Measurements from ENCODE around the gene RAB29. TPM values are rescaled to one million over a fixed set of nuclear protein-coding genes. Genes with fewer than 3 reads are reported as not detected.
"Not testable (repeated sequence)": the region's sequence is repeated elsewhere in the genome, so short reads cannot be mapped to it uniquely, and the experiment has no call there.

RAB29 gene
- 10 to 100 TPM; 31.9 to 40.4 TPM for total RNA-seq

- ATAC-seq (replicated peaks): peak; percentile 76
- peak within 1 kb of the TSS; percentile 90 for H3K4me3 Mint-ChIP-seq
- no peaks in the 10 kb centered on the region for H3K9me3 Mint-ChIP-seq
- no peaks in the 10 kb centered on the region for H3K27me3 Mint-ChIP-seq
- peak within 1 kb of the TSS; percentile 93 for H3K27ac Mint-ChIP-seq
- peaks cover 49% of the 10 kb centered on the region for H3K36me3 Mint-ChIP-seq (ENCODE audit: low read depth)
- H3K4me1 Mint-ChIP-seq: peaks cover 35% of the 10 kb centered on the region
Observed at GRCh38 chr1:205775015-205775716, at the start of gene RAB29. Gene RAB29 (minus strand): TSS chr1:205775482. CDS start chr1:205774956, 526 bp downstream.

GRCh38 chr1:205824180-205824579 is 48.9 kb upstream of the RAB29 start:
- H3K27me3 Mint-ChIP-seq: peaks cover 4% of the 10 kb centered on the region
- ATAC-seq (replicated peaks): peak; percentile 55
- H3K9me3 Mint-ChIP-seq: no peaks in the 10 kb centered on the region
- H3K27ac Mint-ChIP-seq: no peak overlapping the region
- no peaks in the 10 kb centered on the region for H3K36me3 Mint-ChIP-seq (ENCODE audit: low read depth)
- peak overlapping the region; percentile 26 for H3K4me3 Mint-ChIP-seq
- peaks cover 28% of the 10 kb centered on the region for H3K4me1 Mint-ChIP-seq

DNA sequence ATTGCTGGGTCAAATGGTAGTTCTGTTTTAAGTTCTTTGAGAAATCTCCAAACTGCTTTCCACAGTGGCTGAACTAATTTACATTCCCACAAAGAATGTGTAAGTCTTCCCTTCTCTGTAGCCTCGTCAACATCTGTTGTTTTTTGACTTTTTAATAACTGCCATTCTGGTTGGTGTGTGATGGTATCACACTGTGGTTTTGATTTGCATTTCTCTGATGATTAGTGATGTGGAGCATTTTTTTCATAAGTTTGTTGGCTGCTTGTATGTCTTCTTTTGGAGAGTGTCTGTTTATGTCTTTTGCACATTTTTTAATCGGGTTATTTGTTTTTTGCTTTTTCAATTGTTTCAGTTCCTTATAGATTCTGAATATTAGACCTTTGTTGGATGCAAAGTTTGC is 48.0 kb upstream of the RAB29 start:
- H3K9me3 Mint-ChIP-seq; H3K36me3 Mint-ChIP-seq (ENCODE audit: low read depth); H3K27me3 Mint-ChIP-seq; H3K27ac Mint-ChIP-seq: not testable (repeated sequence)
- peak overlapping the region; percentile 26 for H3K4me3 Mint-ChIP-seq
- H3K4me1 Mint-ChIP-seq: peaks cover 28% of the 10 kb centered on the region
- peak; percentile 67 for ATAC-seq (replicated peaks)

GRCh38 chr1:205822397-205822796 is 47.1 kb upstream of the RAB29 start:
- Mint-ChIP-seq H3K9me3 (no peaks in the 10 kb centered on the region), H3K4me3 (no peak overlapping the region), H3K27ac (no peak overlapping the region), H3K4me1 (peaks cover 28% of the 10 kb centered on the region), H3K36me3 (ENCODE audit: low read depth) (no peaks in the 10 kb centered on the region), H3K27me3 (peaks cover 4% of the 10 kb centered on the region)
- no peak for ATAC-seq (replicated peaks)

GRCh38 chr1:205817988-205818387 is 42.7 kb upstream of the RAB29 start:
- no peak for ATAC-seq (replicated peaks)
- Mint-ChIP-seq H3K9me3 (no peaks in the 10 kb centered on the region), H3K27ac (no peak overlapping the region), H3K27me3 (no peaks in the 10 kb centered on the region), H3K4me1 (peaks cover 18% of the 10 kb centered on the region), H3K4me3 (no peak overlapping the region), H3K36me3 (ENCODE audit: low read depth) (no peaks in the 10 kb centered on the region)

DNA sequence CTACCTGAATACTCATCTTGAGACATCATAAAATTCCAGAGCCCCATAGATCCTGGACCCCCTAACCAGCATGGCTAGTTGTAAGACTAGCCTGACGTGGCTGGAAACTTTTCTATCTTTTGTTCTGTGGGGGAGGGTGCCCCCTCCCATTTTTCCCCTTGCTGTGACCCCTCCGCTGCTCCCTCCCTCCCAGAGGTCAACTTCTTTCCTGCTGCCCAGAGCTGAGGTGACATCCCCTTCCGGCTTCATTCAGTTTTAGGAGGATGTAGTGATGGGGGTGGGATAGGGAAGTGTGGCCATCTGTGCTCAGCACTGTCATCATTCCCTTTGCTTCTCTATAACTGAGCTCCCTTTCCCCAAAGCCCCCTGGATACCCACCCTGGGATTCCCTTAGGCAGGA is 42.1 kb upstream of the RAB29 start:
- no peak overlapping the region for H3K27ac Mint-ChIP-seq
- ATAC-seq (replicated peaks): no peak

GRCh38 chr1:205813755-205814058 is 38.4 kb upstream of the RAB29 start:
- H3K27ac Mint-ChIP-seq: peak overlapping the region; percentile 72
- H3K4me1 Mint-ChIP-seq: peaks cover 38% of the 10 kb centered on the region
- ATAC-seq (replicated peaks): no peak
- no peaks in the 10 kb centered on the region for H3K9me3 Mint-ChIP-seq
- peaks cover 26% of the 10 kb centered on the region for H3K36me3 Mint-ChIP-seq (ENCODE audit: low read depth)
- no peaks in the 10 kb centered on the region for H3K27me3 Mint-ChIP-seq
- peak overlapping the region; percentile 98 for H3K4me3 Mint-ChIP-seq

More for the DNA sequence above, 42.1 kb upstream of the RAB29 start:
- H3K4me1 Mint-ChIP-seq: peaks cover 13% of the 10 kb centered on the region
- H3K4me3 Mint-ChIP-seq: no peak overlapping the region
- H3K9me3 Mint-ChIP-seq: no peaks in the 10 kb centered on the region
- no peaks in the 10 kb centered on the region for H3K27me3 Mint-ChIP-seq
- H3K36me3 Mint-ChIP-seq (ENCODE audit: low read depth): no peaks in the 10 kb centered on the region

DNA sequence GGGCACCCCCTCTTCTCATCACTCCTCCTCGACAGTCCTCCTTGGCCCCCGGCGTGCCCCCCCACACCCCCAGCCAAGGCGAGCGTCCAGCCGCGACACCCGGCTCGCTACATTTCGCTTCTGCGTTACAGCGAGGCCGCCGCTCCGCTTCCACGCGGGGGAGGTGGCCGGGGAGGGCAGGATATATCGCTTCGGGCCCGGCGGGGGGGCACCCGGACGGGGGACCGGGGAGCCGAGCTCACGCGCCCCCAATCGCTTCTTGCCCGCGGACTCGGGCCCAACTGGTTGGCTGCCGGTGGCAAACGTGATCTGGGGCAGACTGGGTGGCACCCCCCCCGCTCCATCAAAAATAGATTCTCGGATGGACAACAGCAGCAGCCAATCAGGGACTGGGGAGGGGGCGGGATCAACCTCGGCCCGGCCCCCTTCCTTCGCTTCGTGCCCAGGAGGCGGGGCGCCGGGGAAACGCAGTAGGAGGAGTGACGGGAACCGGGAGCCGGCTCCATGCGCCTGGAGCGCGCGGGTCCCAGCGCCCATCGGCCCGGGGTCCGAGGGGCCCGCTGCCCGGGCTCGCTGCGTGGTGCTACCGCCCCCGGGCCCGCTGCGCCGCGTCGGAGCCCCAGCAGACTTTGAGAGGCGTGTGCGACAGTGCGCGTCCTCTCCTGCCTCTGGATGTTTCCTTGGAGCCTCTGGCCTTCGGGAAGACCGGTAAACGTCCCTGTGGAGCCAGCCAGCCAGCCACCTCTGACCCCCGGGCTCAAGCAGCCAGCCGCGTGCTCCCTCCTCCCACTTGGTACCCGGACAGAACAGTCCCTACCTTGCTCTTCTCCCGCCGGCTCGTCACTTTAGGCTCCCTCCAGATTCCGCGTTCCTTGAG is 37.8 kb upstream of the RAB29 start, which contains the start of gene SLC41A1:
Gene SLC41A1 (minus strand): TSS at position 321 of the 877 bp plus-strand sequence. CDS start 2,757 bp downstream, outside the sequence.
- peak; percentile 97 for ATAC-seq (replicated peaks)
- Mint-ChIP-seq H3K4me3 (peak within 1 kb of the TSS; percentile 98), H3K27ac (peak within 1 kb of the TSS; percentile 93), H3K9me3 (no peaks in the 10 kb centered on the region), H3K36me3 (ENCODE audit: low read depth) (peaks cover 32% of the 10 kb centered on the region), H3K4me1 (peaks cover 44% of the 10 kb centered on the region), H3K27me3 (no peaks in the 10 kb centered on the region)

- Mint-ChIP-seq H3K36me3 (ENCODE audit: low read depth) (peaks cover 39% of the 10 kb centered on the region), H3K27ac (peak overlapping the region; percentile 93), H3K9me3 (no peaks in the 10 kb centered on the region), H3K27me3 (no peaks in the 10 kb centered on the region), H3K4me1 (peaks cover 48% of the 10 kb centered on the region), H3K4me3 (peak overlapping the region; percentile 98)
- peak; percentile 27 for ATAC-seq (replicated peaks)
Observed at GRCh38 chr1:205812271-205812877, 37.1 kb upstream of the RAB29 start.

DNA sequence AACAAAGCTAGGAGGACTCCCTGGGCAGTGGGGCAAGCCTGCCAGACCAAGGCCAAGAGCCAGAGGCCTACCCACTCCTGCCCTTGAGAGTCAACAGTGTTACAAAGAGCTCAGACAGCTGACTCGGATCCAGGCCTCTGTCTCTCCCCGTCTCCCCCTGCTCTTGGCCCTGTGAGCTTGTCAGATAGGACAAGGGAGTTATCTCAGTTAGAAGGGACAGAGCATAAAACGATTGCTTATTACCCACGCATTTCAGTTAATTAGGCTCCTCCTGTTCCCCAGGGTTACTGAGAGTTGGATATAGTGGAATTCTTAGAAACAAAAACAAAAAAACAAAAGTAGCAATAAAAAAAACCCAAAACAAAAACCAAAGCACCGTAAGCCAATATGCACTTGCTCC is 36.4 kb upstream of the RAB29 start:
- Mint-ChIP-seq H3K27ac (peak overlapping the region; percentile 93), H3K4me1 (peaks cover 54% of the 10 kb centered on the region)
- no peak for ATAC-seq (replicated peaks)

DNA sequence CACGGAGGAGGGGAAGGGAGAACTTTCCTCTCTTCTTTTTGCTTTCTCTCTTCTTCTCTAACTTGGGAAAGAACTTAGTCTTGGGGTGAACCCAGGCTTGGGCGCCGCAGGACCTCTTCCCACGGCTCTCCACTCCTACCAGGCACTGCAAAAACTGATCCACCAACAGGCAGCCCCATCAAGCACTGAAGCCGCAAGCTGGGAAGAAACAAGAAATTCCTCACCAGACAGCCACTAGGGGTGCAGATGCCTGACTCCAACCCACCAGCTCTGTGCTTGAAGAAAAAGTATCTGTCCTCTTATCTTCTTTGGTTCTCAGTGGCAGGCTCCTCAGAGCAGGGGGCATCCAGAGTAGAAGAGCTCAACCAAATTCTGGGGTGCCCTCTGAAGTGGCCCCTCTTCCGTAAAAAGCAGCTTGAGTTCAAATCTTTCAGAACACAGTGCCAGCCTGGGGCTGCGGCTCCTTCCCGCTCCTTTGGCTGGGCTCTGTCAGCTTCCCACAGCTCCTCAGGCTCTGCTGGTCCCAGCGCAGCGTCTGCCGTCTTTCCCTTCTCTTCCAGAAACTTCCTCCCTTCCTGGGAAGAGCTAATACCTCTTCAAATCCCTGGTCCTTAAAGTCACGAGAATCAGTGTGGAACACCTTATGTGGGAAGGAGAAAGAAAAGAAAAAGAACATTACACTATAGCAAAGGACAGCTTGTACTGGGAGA is 35.3 kb upstream of the RAB29 start:
- Mint-ChIP-seq H3K4me1 (peaks cover 65% of the 10 kb centered on the region), H3K4me3 (peak overlapping the region; percentile 98)

More for the DNA sequence above, 36.4 kb upstream of the RAB29 start:
- peak overlapping the region; percentile 98 for H3K4me3 Mint-ChIP-seq
- no peaks in the 10 kb centered on the region for H3K9me3 Mint-ChIP-seq
- H3K36me3 Mint-ChIP-seq (ENCODE audit: low read depth): peaks cover 43% of the 10 kb centered on the region
- no peaks in the 10 kb centered on the region for H3K27me3 Mint-ChIP-seq

GRCh38 chr1:205809942-205810345 is 34.7 kb upstream of the RAB29 start:
- H3K36me3 Mint-ChIP-seq (ENCODE audit: low read depth): peaks cover 59% of the 10 kb centered on the region
- H3K4me3 Mint-ChIP-seq: peak overlapping the region; percentile 98
- ATAC-seq (replicated peaks): no peak
- no peaks in the 10 kb centered on the region for H3K9me3 Mint-ChIP-seq
- H3K27ac Mint-ChIP-seq: no peak overlapping the region
- no peaks in the 10 kb centered on the region for H3K27me3 Mint-ChIP-seq
- peaks cover 71% of the 10 kb centered on the region for H3K4me1 Mint-ChIP-seq

More for the DNA sequence above, 35.3 kb upstream of the RAB29 start:
- H3K36me3 Mint-ChIP-seq (ENCODE audit: low read depth): peaks cover 53% of the 10 kb centered on the region
- H3K27ac Mint-ChIP-seq: peak overlapping the region; percentile 93
- no peak for ATAC-seq (replicated peaks)
- no peaks in the 10 kb centered on the region for H3K27me3 Mint-ChIP-seq
- no peaks in the 10 kb centered on the region for H3K9me3 Mint-ChIP-seq

DNA sequence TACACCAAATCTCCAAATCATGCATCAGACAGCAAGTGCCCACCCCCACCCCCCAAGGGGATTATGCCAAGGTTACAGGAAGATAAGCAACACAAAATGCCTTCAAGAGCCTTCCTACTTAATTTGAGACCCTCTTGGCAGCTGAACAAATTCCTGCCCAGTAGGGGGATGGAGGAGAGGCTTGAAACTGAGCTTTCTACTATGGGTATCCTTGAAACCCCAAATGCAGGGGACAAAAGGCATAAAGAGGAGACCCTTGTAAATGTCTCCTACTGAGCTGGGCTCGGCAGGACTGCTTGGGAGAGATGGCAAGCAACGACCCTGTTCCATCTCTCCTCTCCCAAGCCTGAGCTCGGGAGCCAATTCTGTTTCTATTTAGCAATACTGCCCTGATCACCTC is 34.2 kb upstream of the RAB29 start:
- Mint-ChIP-seq H3K27me3 (no peaks in the 10 kb centered on the region), H3K9me3 (no peaks in the 10 kb centered on the region), H3K36me3 (ENCODE audit: low read depth) (peaks cover 64% of the 10 kb centered on the region), H3K4me1 (peaks cover 72% of the 10 kb centered on the region), H3K4me3 (peak overlapping the region; percentile 98), H3K27ac (no peak overlapping the region)
- no peak for ATAC-seq (replicated peaks)
